Right hindlimb (tissue), 1 donor: ENCODE results near the gene BPIFB6.

Experiments used
- DNase-seq: peaks from one replicate; pipeline ENCODE4 v3.0.0-alpha.2; 2018

BPIFB6 gene

GRCh38 chr20:33002087-33002808 is 29.2 kb upstream of the BPIFB6 start:
- DNase-seq = no peak

GRCh38 chr20:33004141-33004751 is 27.2 kb upstream of the BPIFB6 start, which contains the start of gene SUN5:
Gene SUN5, minus strand, starts transcription at chr20:33004433. Its CDS starts 93 bp downstream, at chr20:33004340.
- DNase-seq = no peak

GRCh38 chr20:33005132-33005566 is 26.3 kb upstream of the BPIFB6 start:
- DNase-seq = no peak

- DNase-seq = no peak
Observed at GRCh38 chr20:33005908-33006775, 25.3 kb upstream of the BPIFB6 start.

GRCh38 chr20:33006776-33007375 is 24.6 kb upstream of the BPIFB6 start:
- DNase-seq = no peak

GRCh38 chr20:33007376-33008335 is 23.8 kb upstream of the BPIFB6 start, which contains the start of gene BPIFB2:
Gene BPIFB2, plus strand, starts transcription at chr20:33007704. Its CDS starts 871 bp downstream, at chr20:33008575.
- no peak for DNase-seq

- no peak for DNase-seq
Observed at GRCh38 chr20:33008336-33009213, 22.9 kb upstream of the BPIFB6 start.

- DNase-seq = no peak
Observed at GRCh38 chr20:33009214-33010132, 22.0 kb upstream of the BPIFB6 start.

- DNase-seq = no peak
Observed at GRCh38 chr20:33010133-33010504, 21.3 kb upstream of the BPIFB6 start.

- DNase-seq = no peak
Observed at GRCh38 chr20:33010674-33011449, 20.6 kb upstream of the BPIFB6 start.

GRCh38 chr20:33012327-33013189 is 18.9 kb upstream of the BPIFB6 start:
- DNase-seq = no peak

GRCh38 chr20:33013701-33014326 is 17.6 kb upstream of the BPIFB6 start:
- DNase-seq = no peak

- DNase-seq = no peak
Observed at GRCh38 chr20:33014336-33015113, 16.9 kb upstream of the BPIFB6 start.

- no peak for DNase-seq
Observed at GRCh38 chr20:33015114-33015484, 16.3 kb upstream of the BPIFB6 start.

GRCh38 chr20:33015700-33016580 is 15.5 kb upstream of the BPIFB6 start:
- DNase-seq = no peak
